Loucy (cell line): ENCODE measurements around the gene BRD2.

ENCODE experiments used
- H2AFZ ChIP-seq: fragments of 200-600 bp; sonication (generic); 2 replicates; pipeline ENCODE4 v1.6.0; 2016; ENCODE audit warnings: antibody characterized with exemption, mild to moderate bottlenecking, low read length, moderate library complexity
- H3F3A ChIP-seq: fragments of 200-600 bp; 2 replicates; pipeline ENCODE4 v1.6.0; 2016; ENCODE audit warnings: antibody characterized with exemption, low read depth, mild to moderate bottlenecking
- H3K27me3 ChIP-seq: fragments of 200-600 bp; sonication (generic); 2 replicates; pipeline ENCODE4 v1.6.1; 2014; ENCODE audit warnings: low read length, mild to moderate bottlenecking; ENCODE audit not compliant: insufficient read depth, poor library complexity, severe bottlenecking
- H3K36me3 ChIP-seq: fragments of 200-600 bp; sonication (generic); 2 replicates; pipeline ENCODE4 v1.6.1; 2016; ENCODE audit warnings: low read length; ENCODE audit not compliant: insufficient read depth
- H3K4me1 ChIP-seq: fragments of 200-600 bp; sonication (generic); 2 replicates; pipeline ENCODE4 v1.5.1; 2014; ENCODE audit warnings: low read length, mild to moderate bottlenecking; ENCODE audit not compliant: insufficient read depth, poor library complexity, severe bottlenecking
- H3K4me2 ChIP-seq: fragments of 200-600 bp; sonication (generic); 2 replicates; pipeline ENCODE4 v1.6.0; 2014; ENCODE audit warnings: antibody characterized with exemption, low read length, low read depth, mild to moderate bottlenecking; ENCODE audit not compliant: poor library complexity, severe bottlenecking
- H3K4me3 ChIP-seq: fragments of 200-600 bp; sonication (generic); 2 replicates; pipeline ENCODE4 v1.5.1; 2014; ENCODE audit warnings: low read length, mild to moderate bottlenecking, mixed read lengths; ENCODE audit not compliant: poor library complexity, severe bottlenecking
- H3K79me2 ChIP-seq: fragments of 200-600 bp; sonication (generic); 2 replicates; pipeline ENCODE4 v1.6.1; 2014; ENCODE audit warnings: low read length; ENCODE audit not compliant: insufficient read depth
- H3K9ac ChIP-seq: fragments of 200-600 bp; sonication (generic); 2 replicates; pipeline ENCODE4 v1.6.0; 2014; ENCODE audit warnings: mild to moderate bottlenecking, low read depth, low read length, moderate library complexity; ENCODE audit not compliant: poor library complexity, severe bottlenecking
- H3K9me2 ChIP-seq: fragments of 200-600 bp; sonication (generic); replicated peaks from 2 replicates; pipeline ENCODE4 v1.6.1; 2016; ENCODE audit warnings: low read depth, low read length, mixed read lengths
- H3K9me3 ChIP-seq: fragments of 200-600 bp; sonication (generic); 2 replicates; pipeline ENCODE4 v1.6.1; 2014; ENCODE audit warnings: mild to moderate bottlenecking, antibody characterized with exemption, low read length, low read depth; ENCODE audit not compliant: insufficient read depth
- H4K20me1 ChIP-seq: fragments of 200-600 bp; sonication (generic); 2 replicates; pipeline ENCODE4 v1.6.0; 2014; ENCODE audit warnings: antibody characterized with exemption, low read length, mild to moderate bottlenecking; ENCODE audit not compliant: insufficient read depth, poor library complexity, severe bottlenecking
- CTCF ChIP-seq: fragments of 200-600 bp; sonication (generic); conservative IDR thresholded peaks from 2 replicates; pipeline ENCODE4 v1.5.1; 2014; ENCODE audit warnings: mild to moderate bottlenecking, antibody characterized with exemption, low read length
- EZH2phosphoT487 ChIP-seq: fragments of 200-600 bp; IDR thresholded peaks from 2 replicates; pipeline ENCODE4 v1.6.1; 2018; ENCODE audit warnings: antibody characterized with exemption, mild to moderate bottlenecking, moderate library complexity, borderline replicate concordance

BRD2 gene

DNA sequence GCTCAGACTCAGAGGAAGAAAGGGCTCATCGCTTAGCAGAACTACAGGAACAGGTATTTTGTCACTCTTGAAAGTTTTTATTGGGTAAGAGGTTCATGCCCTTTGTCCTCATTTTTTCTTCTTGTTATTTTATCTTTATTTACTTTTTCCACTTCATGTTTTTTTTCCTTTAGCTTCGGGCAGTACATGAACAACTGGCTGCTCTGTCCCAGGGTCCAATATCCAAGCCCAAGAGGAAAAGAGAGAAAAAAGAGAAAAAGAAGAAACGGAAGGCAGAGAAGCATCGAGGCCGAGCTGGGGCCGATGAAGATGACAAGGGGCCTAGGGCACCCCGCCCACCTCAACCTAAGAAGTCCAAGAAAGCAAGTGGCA is 9.5 kb downstream of the BRD2 start:
- H3K79me2 ChIP-seq, result peaks cover 84% of the 10 kb centered on the region

GRCh38 chr6:32979720-32980487 is 11.5 kb downstream of the BRD2 start:
- Histone ChIP-seq H3F3A (peaks cover 57% of the 10 kb centered on the region), H3K9me3 (no peaks in the 10 kb centered on the region), H3K9me2 (no peaks in the 10 kb centered on the region), H3K36me3 (peaks cover 76% of the 10 kb centered on the region), H4K20me1 (peaks cover 78% of the 10 kb centered on the region), H3K27me3 (no peaks in the 10 kb centered on the region), H3K9ac (no peak overlapping the region), H3K4me3 (peak overlapping the region; percentile 15), H3K4me2 (peak overlapping the region; percentile 93), H3K4me1 (peaks cover 45% of the 10 kb centered on the region), H2AFZ (no peak overlapping the region), H3K79me2 (peaks cover 65% of the 10 kb centered on the region)
- TF ChIP-seq EZH2phosphoT487, result no peak
- TF ChIP-seq CTCF, result no peak

More for the DNA sequence above, 9.5 kb downstream of the BRD2 start:
- no peak overlapping the region for H3K9ac ChIP-seq
- H3K4me3 ChIP-seq, result peak overlapping the region; percentile 96
- H3K9me3 ChIP-seq, result no peaks in the 10 kb centered on the region
- H3K4me1 ChIP-seq, result peaks cover 47% of the 10 kb centered on the region
- peaks cover 95% of the 10 kb centered on the region for H4K20me1 ChIP-seq
- H3K4me2 ChIP-seq, result peak overlapping the region; percentile 93
- peaks cover 96% of the 10 kb centered on the region for H3K36me3 ChIP-seq
- peaks cover 40% of the 10 kb centered on the region for H3F3A ChIP-seq
- no peak for TF ChIP-seq CTCF
- no peak for TF ChIP-seq EZH2phosphoT487
- H3K27me3 ChIP-seq, result peaks cover 15% of the 10 kb centered on the region
- no peaks in the 10 kb centered on the region for H3K9me2 ChIP-seq
- H2AFZ ChIP-seq, result no peak overlapping the region

- Histone ChIP-seq H3K4me1 (peaks cover 40% of the 10 kb centered on the region), H3K79me2 (peaks cover 58% of the 10 kb centered on the region), H3K4me3 (no peak overlapping the region), H4K20me1 (peaks cover 71% of the 10 kb centered on the region), H3F3A (peaks cover 57% of the 10 kb centered on the region), H3K9ac (no peak overlapping the region), H3K36me3 (peaks cover 70% of the 10 kb centered on the region), H3K27me3 (no peaks in the 10 kb centered on the region), H3K4me2 (peak overlapping the region; percentile 93), H3K9me3 (no peaks in the 10 kb centered on the region), H2AFZ (no peak overlapping the region), H3K9me2 (no peaks in the 10 kb centered on the region)
- TF ChIP-seq CTCF (no peak), EZH2phosphoT487 (no peak)
These were observed 12.2 kb downstream of the BRD2 start for GRCh38 chr6:32980488-32981038.
